ENCODE measurements around the gene DMRT3.

GRCh38 chr9:1002678-1003077 is 26.2 kb downstream of the DMRT3 start:
- no peak for TF ChIP-seq NR2C1 (IDR thresholded peaks at IDR 0.05)
- no peak for TF ChIP-seq POLR2A (IDR thresholded peaks at IDR 0.05; ENCODE audit: low read depth, low read length)
- no peak for TF ChIP-seq SREBF2 (IDR thresholded peaks at IDR 0.05; ENCODE audit: low read length)
- TF ChIP-seq SMC3 (IDR thresholded peaks at IDR 0.05; ENCODE audit: borderline replicate concordance, low read length), result no peak
- TF ChIP-seq CTCF (IDR thresholded peaks at IDR 0.05 in 2 of 3, conservative IDR thresholded peaks at IDR 0.05 in 1 of 3; ENCODE audit: control insufficient read depth in 2 of 3, extremely low read depth in 1 of 3, insufficient read depth in 1 of 3, low read depth in 3 of 3, low read length in 3 of 3), result no peak
- no peak for TF ChIP-seq ZBTB4 (CRISPR knock-in tag; IDR thresholded peaks at IDR 0.05)
- no peak for TF ChIP-seq IKZF1 (conservative IDR thresholded peaks at IDR 0.05)
- TF ChIP-seq ATF3 (IDR thresholded peaks at IDR 0.05; ENCODE audit: borderline replicate concordance, extremely low read depth, low read depth, low read length), result no peak
- no peak for TF ChIP-seq GABPA (IDR thresholded peaks at IDR 0.05; ENCODE audit: low read depth)
- TF ChIP-seq CREB1 (IDR thresholded peaks at IDR 0.05; ENCODE audit: low read depth), result no peak
- TF ChIP-seq EP300 (IDR thresholded peaks at IDR 0.05; ENCODE audit: borderline replicate concordance in 1 of 2, control insufficient read depth in 1 of 2, low read depth in 2 of 2, low read length in 2 of 2), result no peak

Measured in GM12878 (cell line).